ENCODE measurements around the gene LILRB5. TPM values are rescaled to one million over a fixed set of nuclear protein-coding genes. Genes with fewer than 3 reads are reported as not detected.

Gene LILRB5
- 10 to 100 TPM; 12.5 to 17.5 (median 15.1) TPM for total RNA-seq

DNA sequence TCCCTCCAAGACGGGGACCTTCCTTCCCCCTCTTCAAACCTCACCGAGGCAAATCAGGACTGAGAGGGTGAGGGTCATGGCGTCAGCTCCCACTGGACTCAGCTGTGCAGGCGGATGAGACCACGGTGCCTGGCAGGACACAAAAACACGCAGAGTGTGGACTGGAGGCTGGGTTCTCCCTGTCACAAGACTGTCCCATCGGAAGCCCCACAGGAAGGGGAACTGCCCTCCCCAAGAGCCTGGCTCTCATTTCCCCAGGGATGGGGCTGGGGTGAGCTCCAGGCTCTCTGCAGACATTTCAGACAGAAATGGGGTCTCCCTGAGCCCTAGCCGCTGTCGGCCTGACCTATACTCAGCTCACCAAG is at the start of gene LILRB5:
Gene LILRB5 (minus strand): TSS at position 158 of the 365 bp plus-strand sequence. CDS start 80 bp downstream, at position 78.
- Histone ChIP-seq H3K27ac (peak within 1 kb of the TSS in 2 of 4 donors; percentile 35 to 37), H3K27me3 (peaks cover 73% of the 10 kb centered on the region), H3K36me3 (no peaks in the 10 kb centered on the region), H3K4me3 (peak within 1 kb of the TSS in 1 of 2 donors; percentile 34), H3K4me1 (no peaks in the 10 kb centered on the region), H3K9me3 (no peaks in the 10 kb centered on the region)
- TF ChIP-seq, protein P1, sequence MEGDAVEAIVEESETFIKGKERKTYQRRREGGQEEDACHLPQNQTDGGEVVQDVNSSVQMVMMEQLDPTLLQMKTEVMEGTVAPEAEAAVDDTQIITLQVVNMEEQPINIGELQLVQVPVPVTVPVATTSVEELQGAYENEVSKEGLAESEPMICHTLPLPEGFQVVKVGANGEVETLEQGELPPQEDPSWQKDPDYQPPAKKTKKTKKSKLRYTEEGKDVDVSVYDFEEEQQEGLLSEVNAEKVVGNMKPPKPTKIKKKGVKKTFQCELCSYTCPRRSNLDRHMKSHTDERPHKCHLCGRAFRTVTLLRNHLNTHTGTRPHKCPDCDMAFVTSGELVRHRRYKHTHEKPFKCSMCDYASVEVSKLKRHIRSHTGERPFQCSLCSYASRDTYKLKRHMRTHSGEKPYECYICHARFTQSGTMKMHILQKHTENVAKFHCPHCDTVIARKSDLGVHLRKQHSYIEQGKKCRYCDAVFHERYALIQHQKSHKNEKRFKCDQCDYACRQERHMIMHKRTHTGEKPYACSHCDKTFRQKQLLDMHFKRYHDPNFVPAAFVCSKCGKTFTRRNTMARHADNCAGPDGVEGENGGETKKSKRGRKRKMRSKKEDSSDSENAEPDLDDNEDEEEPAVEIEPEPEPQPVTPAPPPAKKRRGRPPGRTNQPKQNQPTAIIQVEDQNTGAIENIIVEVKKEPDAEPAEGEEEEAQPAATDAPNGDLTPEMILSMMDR (IDR thresholded peaks at IDR 0.05), result no peak
- TF ChIP-seq POLR2A (IDR thresholded peaks at IDR 0.05) (no peak), EP300 (IDR thresholded peaks at IDR 0.05) (no peak)
- ATAC-seq, result no peak
- WGBS, 2 donors (ENCODE audit: low coverage in 1 of 2), result 46 to 93% methylated on average over 2 to 5 of the region's 9 CpGs

DNA sequence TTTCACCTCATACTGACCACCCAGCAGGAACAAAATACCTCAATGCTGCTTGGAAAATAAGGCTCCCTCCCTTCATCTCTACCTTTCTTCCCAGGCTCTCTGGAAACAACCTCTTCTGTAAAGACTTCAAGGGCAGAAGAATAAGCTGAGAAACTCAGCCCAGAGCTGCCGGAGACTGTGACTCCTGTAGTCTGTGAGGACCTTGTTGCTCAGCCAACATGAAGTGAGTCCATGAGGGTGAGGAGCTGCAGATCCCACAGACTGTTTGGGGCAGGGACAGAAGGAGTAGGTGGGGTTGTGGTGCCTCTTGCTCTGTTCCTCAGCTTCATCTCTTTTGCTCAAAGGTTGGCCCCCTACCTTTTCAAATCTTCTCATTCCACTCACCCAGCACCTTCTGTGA is 48.1 kb upstream of the LILRB5 start:
- no peaks in the 10 kb centered on the region for H3K9me3 ChIP-seq
- no peaks in the 10 kb centered on the region for H3K36me3 ChIP-seq
- TF ChIP-seq, protein P1 (IDR thresholded peaks at IDR 0.05), result no peak
- TF ChIP-seq POLR2A (IDR thresholded peaks at IDR 0.05), result no peak
- TF ChIP-seq EP300 (IDR thresholded peaks at IDR 0.05), result no peak
- no peak for TF ChIP-seq POLR2AphosphoS5 (IDR thresholded peaks at IDR 0.05)
- no peak for ATAC-seq
- no peak overlapping the region for H3K4me3 ChIP-seq
- no peak overlapping the region for H3K27ac ChIP-seq
- H3K4me1 ChIP-seq, result no peaks in the 10 kb centered on the region
- H3K27me3 ChIP-seq, result peaks cover 44% of the 10 kb centered on the region
- no CpG with 5 or more reads among the region's 1 CpG for WGBS, 2 donors (ENCODE audit: low coverage in 1 of 2)

DNA sequence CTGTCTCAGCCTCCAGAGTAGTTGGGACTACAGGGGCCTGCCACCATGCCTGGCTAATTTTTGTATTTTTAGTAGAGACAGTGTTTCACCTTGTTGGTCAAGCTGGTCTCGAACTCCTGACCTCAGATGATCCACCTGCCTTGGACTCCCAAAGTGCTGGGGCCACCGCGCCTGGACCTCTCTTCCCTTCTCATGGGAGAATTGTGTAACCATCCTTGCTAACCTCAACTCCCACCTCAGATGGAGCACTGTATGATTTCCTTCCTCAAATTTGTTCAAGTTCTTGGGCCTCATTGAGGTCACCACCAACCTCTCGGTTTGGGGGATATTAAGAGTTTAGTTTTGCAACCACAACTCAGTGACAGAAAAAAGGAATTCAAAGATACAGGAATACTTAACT is 45.2 kb upstream of the LILRB5 start:
- Histone ChIP-seq H3K36me3 (no peaks in the 10 kb centered on the region), H3K27me3 (peaks cover 55% of the 10 kb centered on the region), H3K4me1 (no peaks in the 10 kb centered on the region), H3K9me3 (no peaks in the 10 kb centered on the region), H3K4me3 (no peak overlapping the region), H3K27ac (no peak overlapping the region)
- ATAC-seq, result no peak
- TF ChIP-seq POLR2A (IDR thresholded peaks at IDR 0.05) (no peak), POLR2AphosphoS5 (IDR thresholded peaks at IDR 0.05) (no peak), EP300 (IDR thresholded peaks at IDR 0.05) (no peak)
- TF ChIP-seq, protein P1 (IDR thresholded peaks at IDR 0.05), result no peak
- 60 to 68% methylated on average over 1 to 4 of the region's 4 CpGs for whole genome bisulfite sequencing, 2 donors (ENCODE audit: low coverage in 1 of 2)

DNA sequence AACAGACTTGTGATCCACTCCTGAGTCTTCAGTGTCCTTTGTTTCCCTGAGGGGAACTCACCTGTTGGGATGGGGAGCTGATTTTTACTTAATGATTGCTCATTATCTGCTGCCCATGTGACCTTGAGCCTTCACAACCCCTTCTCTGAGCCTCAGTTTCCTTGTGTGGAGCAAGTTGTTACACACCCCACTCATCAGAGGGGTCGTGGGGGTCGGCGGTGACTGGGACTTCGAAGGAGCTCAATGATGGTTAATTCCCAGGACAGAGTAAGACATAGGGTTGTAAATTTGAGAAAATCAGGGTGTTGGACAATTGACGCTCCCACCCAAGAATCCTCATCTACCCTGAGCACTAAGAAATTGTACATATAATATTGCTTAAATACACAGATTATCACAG is 42.4 kb upstream of the LILRB5 start:
- Histone ChIP-seq H3K4me1 (no peaks in the 10 kb centered on the region), H3K36me3 (no peaks in the 10 kb centered on the region), H3K27ac (no peak overlapping the region), H3K27me3 (peaks cover 45% of the 10 kb centered on the region), H3K9me3 (peaks cover 0 to 1% (median 0%) of the 10 kb centered on the region in 3 donors), H3K4me3 (no peak overlapping the region)
- 93 to 100% methylated on average over 1 to 5 of the region's 5 CpGs for WGBS, 2 donors (ENCODE audit: low coverage in 1 of 2)
- ATAC-seq, result no peak
- TF ChIP-seq POLR2AphosphoS5 (IDR thresholded peaks at IDR 0.05), result no peak

DNA sequence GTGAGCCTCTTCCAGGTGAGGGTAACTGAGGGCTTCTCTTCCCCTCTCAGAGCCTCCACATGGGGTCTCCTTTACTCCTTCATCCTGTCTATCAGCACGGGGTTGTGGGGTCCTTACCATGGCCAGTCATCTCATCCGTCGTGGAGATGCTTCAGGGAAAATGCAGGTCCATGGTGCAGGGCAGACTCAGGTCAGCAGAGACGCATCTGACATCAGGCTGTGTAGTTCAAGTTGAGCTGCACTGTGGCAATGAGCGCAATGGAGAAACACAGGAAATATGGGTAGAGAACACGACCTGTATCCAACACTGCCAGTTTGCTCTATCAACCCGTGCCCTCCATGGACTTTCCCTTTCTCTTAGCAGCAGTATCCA is 42.0 kb upstream of the LILRB5 start:
- Histone ChIP-seq H3K9me3 (peaks cover 0 to 5% (median 0%) of the 10 kb centered on the region in 3 donors), H3K4me3 (no peak overlapping the region), H3K27ac (no peak overlapping the region), H3K36me3 (no peaks in the 10 kb centered on the region), H3K4me1 (no peaks in the 10 kb centered on the region), H3K27me3 (peaks cover 49% of the 10 kb centered on the region)
- TF ChIP-seq EP300 (IDR thresholded peaks at IDR 0.05) (no peak), POLR2AphosphoS5 (IDR thresholded peaks at IDR 0.05) (no peak), POLR2A (IDR thresholded peaks at IDR 0.05) (no peak)
- TF ChIP-seq, protein P1 (IDR thresholded peaks at IDR 0.05), result no peak
- no peak for ATAC-seq
- WGBS, 2 donors (ENCODE audit: low coverage in 1 of 2), result 56 to 92% methylated on average over 2 to 3 of the region's 7 CpGs

Data from gastroesophageal sphincter (tissue), 4 donors.